ENCODE data around the gene CCN6. TPM values are rescaled to one million over a fixed set of nuclear protein-coding genes. Genes with fewer than 3 reads are reported as not detected.

Gene CCN6
- total and polyA plus RNA-seq, 8 donors, result not detected

GRCh38 chr6:112040956-112041355, 12.9 kb upstream of the CCN6 start:
- Histone ChIP-seq H3K36me3 (no peaks in the 10 kb centered on the region), H3K27me3 (no peaks in the 10 kb centered on the region), H3K4me1 (peaks cover 0 to 6% (median 4%) of the 10 kb centered on the region in 3 donors), H3K4me3 (no peak overlapping the region), H3K9me3 (no peaks in the 10 kb centered on the region), H3K27ac (no peak overlapping the region)
- DNase-seq, result no peak
- no peak for ATAC-seq
- no peak for FAIRE-seq
- intact Hi-C loops (cut with DNase I), result no loop called here
- no peak for TF ChIP-seq CTCF (IDR thresholded peaks at IDR 0.05)
- WGBS, 2 donors, result 67 to 71% methylated on average over 1 of the region's 1 CpG

GRCh38 chr6:112041535-112041934, 12.4 kb upstream of the CCN6 start:
- Histone ChIP-seq H3K36me3 (no peaks in the 10 kb centered on the region), H3K4me1 (peaks cover 0 to 6% (median 4%) of the 10 kb centered on the region in 3 donors), H3K4me3 (no peak overlapping the region), H3K27me3 (no peaks in the 10 kb centered on the region), H3K27ac (no peak overlapping the region), H3K9me3 (no peaks in the 10 kb centered on the region)
- no peak for TF ChIP-seq CTCF (IDR thresholded peaks at IDR 0.05)
- DNase-seq, result no peak
- WGBS, 2 donors, result 48 to 60% methylated on average over 3 of the region's 3 CpGs
- ATAC-seq, result no peak
- intact Hi-C loops (cut with DNase I), result no loop called here
- no peak for FAIRE-seq

GRCh38 chr6:112043032-112044007, 10.6 kb upstream of the CCN6 start:
- FAIRE-seq (peak; percentile 57), ATAC-seq (peak; percentile 96 to 98 (median 97))
- intact Hi-C loops (cut with DNase I), result no loop called here

GRCh38 chr6:112044196-112044595, 9.7 kb upstream of the CCN6 start:
- H3K36me3 ChIP-seq, result no peaks in the 10 kb centered on the region
- no peak for ATAC-seq
- TF ChIP-seq CTCF (IDR thresholded peaks at IDR 0.05), result no peak
- H3K27me3 ChIP-seq, result no peaks in the 10 kb centered on the region
- FAIRE-seq, result no peak
- H3K27ac ChIP-seq, result peak overlapping the region in 1 of 4 donors; percentile 12
- no peak overlapping the region for H3K4me3 ChIP-seq
- 53 to 59% methylated on average over 8 of the region's 8 CpGs for WGBS, 2 donors
- DNase-seq, result no peak
- H3K4me1 ChIP-seq, result peaks cover 0 to 6% (median 4%) of the 10 kb centered on the region in 3 donors
- H3K9me3 ChIP-seq, result no peaks in the 10 kb centered on the region
- intact Hi-C loops (cut with DNase I), result no loop called here

More at GRCh38 chr6:112043032-112044007, 10.6 kb upstream of the CCN6 start:
- H3K36me3 ChIP-seq, result no peaks in the 10 kb centered on the region
- peaks cover 0 to 6% (median 4%) of the 10 kb centered on the region in 3 donors for H3K4me1 ChIP-seq
- H3K27ac ChIP-seq, result peak overlapping the region in 3 of 4 donors; percentile 25 to 79 (median 77)
- H3K4me3 ChIP-seq, result peak overlapping the region; percentile 36 to 61 (median 48)
- 0 to 1% methylated on average over 36 of the region's 36 CpGs for WGBS, 2 donors
- no peaks in the 10 kb centered on the region for H3K27me3 ChIP-seq
- DNase-seq, result peak; percentile 70 to 93 (median 82)
- H3K9me3 ChIP-seq, result no peaks in the 10 kb centered on the region
- TF ChIP-seq CTCF (IDR thresholded peaks at IDR 0.05), result peak; percentile 84 to 91 (median 90)
